Epithelial cell of esophagus (primary cell): ENCODE results near the gene GPBP1L1.
"Not testable (repeated sequence)": the region's sequence is repeated elsewhere in the genome, so short reads cannot be mapped to it uniquely, and the experiment has no call there.

ENCODE experiments used
- DNase-seq: peaks from one replicate; pipeline ENCODE4 v3.0.0; 2010; ENCODE audit warnings: low read depth
- H3K4me3 ChIP-seq: 2 replicates; pipeline ENCODE4 v1.5.1; 2011; ENCODE audit warnings: mild to moderate bottlenecking, low read length, control low read depth
- TF ChIP-seq, protein P1 (sequence below): IDR thresholded peaks from 2 replicates; pipeline ENCODE4 v1.5.1; 2011; ENCODE audit warnings: low read depth, mild to moderate bottlenecking, low read length, control low read depth, inconsistent platforms; ENCODE audit not compliant: insufficient read depth; ENCODE audit errors: missing control alignments

The GPBP1L1 gene

DNA sequence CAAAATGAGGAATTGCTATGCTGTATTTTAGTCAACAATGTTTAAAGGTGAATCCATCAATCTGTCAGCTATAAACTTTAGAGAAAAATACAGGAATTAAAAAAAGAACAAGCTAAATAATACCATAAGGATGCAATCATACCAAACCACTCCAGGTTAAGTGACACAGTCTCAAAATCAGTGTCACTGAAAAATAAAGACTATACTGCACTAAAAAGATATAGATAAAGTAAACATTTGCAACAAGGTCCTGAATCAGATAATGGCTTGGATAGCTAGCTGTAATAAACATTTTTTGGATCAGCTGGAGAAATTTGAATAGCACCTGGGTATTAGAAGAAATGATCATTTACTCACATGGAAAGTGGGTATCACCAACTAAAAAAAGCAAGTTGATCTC lies 7.8 kb downstream of the GPBP1L1 start:
- TF ChIP-seq, protein P1, sequence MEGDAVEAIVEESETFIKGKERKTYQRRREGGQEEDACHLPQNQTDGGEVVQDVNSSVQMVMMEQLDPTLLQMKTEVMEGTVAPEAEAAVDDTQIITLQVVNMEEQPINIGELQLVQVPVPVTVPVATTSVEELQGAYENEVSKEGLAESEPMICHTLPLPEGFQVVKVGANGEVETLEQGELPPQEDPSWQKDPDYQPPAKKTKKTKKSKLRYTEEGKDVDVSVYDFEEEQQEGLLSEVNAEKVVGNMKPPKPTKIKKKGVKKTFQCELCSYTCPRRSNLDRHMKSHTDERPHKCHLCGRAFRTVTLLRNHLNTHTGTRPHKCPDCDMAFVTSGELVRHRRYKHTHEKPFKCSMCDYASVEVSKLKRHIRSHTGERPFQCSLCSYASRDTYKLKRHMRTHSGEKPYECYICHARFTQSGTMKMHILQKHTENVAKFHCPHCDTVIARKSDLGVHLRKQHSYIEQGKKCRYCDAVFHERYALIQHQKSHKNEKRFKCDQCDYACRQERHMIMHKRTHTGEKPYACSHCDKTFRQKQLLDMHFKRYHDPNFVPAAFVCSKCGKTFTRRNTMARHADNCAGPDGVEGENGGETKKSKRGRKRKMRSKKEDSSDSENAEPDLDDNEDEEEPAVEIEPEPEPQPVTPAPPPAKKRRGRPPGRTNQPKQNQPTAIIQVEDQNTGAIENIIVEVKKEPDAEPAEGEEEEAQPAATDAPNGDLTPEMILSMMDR: no peak
- no peak overlapping the region for H3K4me3 ChIP-seq
- DNase-seq: no peak

DNA sequence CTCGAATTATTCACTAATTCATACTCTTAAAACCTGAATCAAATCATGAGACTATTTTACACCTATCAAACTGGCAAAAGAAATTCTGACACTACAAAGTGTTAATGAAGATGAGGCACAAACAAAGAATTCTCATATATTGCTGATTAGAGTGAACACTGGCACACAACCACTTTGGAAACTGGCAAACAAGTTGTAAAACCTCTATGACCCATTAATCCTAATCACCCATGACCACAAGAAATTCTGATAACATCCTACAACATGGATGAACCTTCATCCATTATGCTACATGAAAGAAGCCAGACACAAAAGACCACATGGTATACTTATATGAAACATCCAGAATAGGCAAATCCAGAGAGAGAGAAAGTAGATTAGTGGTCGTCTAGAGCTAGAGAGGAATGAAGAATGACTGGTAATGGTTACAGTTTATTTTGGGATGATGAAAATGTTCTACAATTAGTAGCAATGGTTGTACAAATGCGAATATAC lies 8.5 kb downstream of the GPBP1L1 start:
- H3K4me3 ChIP-seq: no peak overlapping the region
- no peak for DNase-seq
- TF ChIP-seq, protein P1: no peak

DNA sequence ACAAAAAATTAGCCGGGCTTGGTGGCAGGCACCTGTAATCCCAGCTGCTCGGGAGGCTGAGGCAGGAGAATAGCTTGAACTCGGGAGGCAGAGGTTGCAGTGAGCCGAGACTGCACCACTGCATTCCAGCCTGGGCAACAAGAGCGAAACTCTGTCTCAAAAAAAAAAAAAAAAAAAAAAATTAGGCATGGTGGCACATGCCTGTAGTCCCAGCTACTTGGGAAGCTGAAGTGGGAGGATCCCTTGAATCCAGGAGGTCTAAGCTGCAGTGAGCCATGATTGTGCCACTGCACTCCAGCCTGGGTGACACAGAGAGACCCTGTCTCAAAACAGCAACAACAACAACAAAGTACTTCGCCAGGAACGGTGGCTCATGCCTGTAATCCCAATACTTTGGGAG lies 9.8 kb downstream of the GPBP1L1 start:
- H3K4me3 ChIP-seq, DNase-seq: not testable (repeated sequence)

DNA sequence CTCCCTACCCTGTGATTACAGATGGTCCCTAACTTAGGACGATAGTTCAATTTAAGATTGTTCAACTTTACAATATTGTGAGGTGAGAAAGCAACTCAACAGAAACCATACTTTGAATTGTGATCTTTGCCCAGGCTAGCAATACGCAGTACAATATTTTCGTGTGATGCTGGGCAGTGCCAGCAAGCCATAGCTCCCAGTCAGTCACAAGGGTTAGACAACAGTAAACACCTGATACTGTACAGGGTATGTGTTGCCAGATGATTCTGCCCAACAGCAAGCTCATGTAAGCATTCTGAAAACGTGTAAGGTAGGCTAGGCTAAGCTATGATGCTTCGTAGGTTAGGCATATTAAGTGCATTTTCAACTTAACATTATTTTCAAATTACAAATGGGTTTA lies 11.9 kb downstream of the GPBP1L1 start:
- no peak overlapping the region for H3K4me3 ChIP-seq
- DNase-seq: no peak
- TF ChIP-seq, protein P1: no peak

DNA sequence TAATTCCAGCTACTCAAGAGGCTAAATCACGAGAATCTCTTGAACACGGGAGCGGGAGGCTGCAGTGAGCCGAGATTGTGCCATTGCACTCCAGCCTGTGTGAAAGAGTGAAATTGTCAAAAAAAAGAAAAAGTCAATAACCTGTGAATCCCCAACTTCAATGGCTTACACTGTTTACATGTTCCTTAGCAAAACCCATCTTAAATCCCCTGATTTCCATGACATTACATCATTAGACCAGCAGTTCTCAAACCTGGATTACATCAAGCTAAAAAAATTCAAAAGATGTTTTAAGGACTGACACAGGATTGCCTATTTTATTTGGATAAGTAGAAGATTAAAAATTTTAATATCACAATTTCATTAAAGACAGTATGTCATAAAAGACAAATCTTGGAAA lies 12.4 kb downstream of the GPBP1L1 start:
- H3K4me3 ChIP-seq: no peak overlapping the region
- DNase-seq: no peak
- TF ChIP-seq, protein P1: no peak

DNA sequence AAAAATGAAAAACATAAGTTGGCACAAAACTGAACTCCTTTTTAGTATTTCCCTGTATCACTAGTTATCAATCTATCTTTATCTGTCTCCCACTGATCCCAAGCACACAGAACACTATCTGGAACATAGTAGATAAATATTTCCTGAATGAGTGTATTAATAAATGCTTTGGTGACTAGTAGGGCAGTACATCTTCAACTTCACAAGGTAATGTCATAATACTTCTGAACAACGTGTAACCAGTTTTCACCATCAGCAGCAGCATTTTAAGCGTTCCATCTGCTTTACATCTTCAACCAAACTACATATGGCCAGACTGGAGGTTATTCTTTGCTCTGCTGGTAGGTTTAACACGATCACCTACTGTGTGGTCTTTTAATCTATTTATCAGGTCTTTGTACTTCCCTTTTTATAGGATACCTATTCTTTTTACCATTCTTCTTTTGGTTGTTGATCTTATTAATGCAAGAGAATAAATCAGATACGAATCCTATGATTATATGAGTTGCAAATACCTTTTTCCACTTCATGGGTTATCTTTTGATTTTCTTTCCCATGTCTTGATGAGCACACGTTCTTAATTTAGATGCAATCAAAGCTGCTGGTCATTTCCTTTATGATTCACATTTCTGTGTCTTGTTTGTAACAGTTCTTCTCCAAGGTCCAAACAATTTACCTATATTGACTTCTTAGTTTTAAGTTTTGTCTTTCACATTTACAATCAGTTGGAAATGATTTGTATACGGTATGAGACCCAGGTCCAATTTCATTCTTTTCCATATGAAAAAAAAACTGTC lies 16.3 kb downstream of the GPBP1L1 start:
- no peak overlapping the region for H3K4me3 ChIP-seq
- TF ChIP-seq, protein P1: no peak
- peak; percentile 4 for DNase-seq

DNA sequence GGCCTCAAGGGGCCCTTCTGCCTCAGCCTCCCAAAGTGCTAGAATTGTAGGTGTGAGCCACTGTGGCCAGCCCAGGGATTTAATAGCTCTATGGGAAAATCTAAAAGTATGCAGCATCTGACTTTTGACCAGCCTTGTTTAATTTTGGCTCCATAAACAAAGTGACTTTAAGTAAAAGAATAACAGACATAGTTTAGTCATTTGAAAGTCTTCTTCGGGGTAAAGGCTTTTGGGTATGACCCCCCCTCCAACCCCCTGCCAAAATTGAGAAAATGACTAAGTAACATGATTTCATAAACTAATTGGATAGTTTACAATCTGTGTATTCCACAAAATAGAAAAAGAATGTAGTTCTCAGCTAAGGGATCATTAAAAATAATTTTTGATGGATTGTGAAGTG lies 17.0 kb downstream of the GPBP1L1 start:
- no peak overlapping the region for H3K4me3 ChIP-seq
- no peak for DNase-seq
- TF ChIP-seq, protein P1: no peak
